Measurements from ENCODE around the gene SLC9A1.

GRCh38 chr1:27124405-27124804 lies 30.5 kb downstream of the SLC9A1 start:
- TF ChIP-seq CTCF (IDR thresholded peaks at IDR 0.05 in 8 of 11, conservative IDR thresholded peaks at IDR 0.05 in 3 of 11) (no peak), POLR2A (IDR thresholded peaks at IDR 0.05) (no peak), POLR2AphosphoS5 (IDR thresholded peaks at IDR 0.05) (no peak)

All from spleen (tissue), 7 donors.